K562 (cell line): ENCODE results near the gene CYTH1. TPM values are rescaled to one million over a fixed set of nuclear protein-coding genes. Genes with fewer than 3 reads are reported as not detected.

Source experiments
- CCNT2 ChIP-seq: IDR thresholded peaks from 2 replicates; pipeline ENCODE4 v1.6.1; 2011; ENCODE audit warnings: borderline replicate concordance, low read depth, mild to moderate bottlenecking, moderate library complexity, mixed read lengths, low read length; ENCODE audit not compliant: insufficient read length; ENCODE audit errors: extremely low read depth
- CEBPB ChIP-seq: fragments of 450-650 bp; IDR thresholded peaks from 2 replicates; pipeline ENCODE4 v1.6.1; 2016; ENCODE audit warnings: missing genetic modification characterization, missing compliant biosample characterization
- NONO ChIP-seq, 2 experiments: fragments of 200-400 bp in 1 of 2; fragments of 450-650 bp in 1 of 2; formaldehyde crosslinking in 1 of 2; IDR thresholded peaks; 2 replicates each; pipeline ENCODE4 v1.6.1; 2017; ENCODE audit warnings: low read depth in 2 of 2, mild to moderate bottlenecking in 2 of 2, moderate library complexity in 2 of 2, low read length in 1 of 2
- PCBP2 ChIP-seq: fragments of 200-400 bp; formaldehyde crosslinking; IDR thresholded peaks from 2 replicates; pipeline ENCODE4 v1.6.1; 2018; ENCODE audit warnings: low read length, low read depth, mild to moderate bottlenecking, moderate library complexity; ENCODE audit not compliant: poor library complexity, severe bottlenecking
- PKNOX1 ChIP-seq: fragments of 450-650 bp; IDR thresholded peaks from 2 replicates; pipeline ENCODE4 v1.6.1; 2016
- RREB1 ChIP-seq: fragments of 250-450 bp; sonication (Bioruptor Pico); IDR thresholded peaks from 2 replicates; pipeline ENCODE4 v1.4.0; 2020
- SMC3 ChIP-seq: conservative IDR thresholded peaks from 2 replicates; pipeline ENCODE4 v1.6.1; 2011; ENCODE audit warnings: low read depth, low read length, improper control_type of control experiment; ENCODE audit not compliant: insufficient read depth
- SOX6 ChIP-seq: fragments of 450-650 bp; IDR thresholded peaks from 2 replicates; pipeline ENCODE4 v1.6.1; 2014; ENCODE audit warnings: mild to moderate bottlenecking
- TARDBP ChIP-seq: fragments of 450-650 bp; IDR thresholded peaks from 2 replicates; pipeline ENCODE4 v1.6.1; 2016
- TBL1XR1 ChIP-seq, 2 experiments: IDR thresholded peaks; 2 replicates each; pipeline ENCODE4 v1.6.1; 2012; ENCODE audit warnings: improper control_type of control experiment in 2 of 2, low read length in 2 of 2, mild to moderate bottlenecking in 1 of 2
- ZNF174 ChIP-seq: fragments of 250-450 bp; sonication (Bioruptor Pico); IDR thresholded peaks from 2 replicates; pipeline ENCODE4 v1.4.0; 2020; ENCODE audit warnings: mild to moderate bottlenecking
- ZNF384 ChIP-seq: IDR thresholded peaks from 2 replicates; pipeline ENCODE4 v1.6.1; 2012; ENCODE audit warnings: low read depth, low read length, improper control_type of control experiment
- ZNF561 ChIP-seq: fragments of 450-650 bp; formaldehyde crosslinking; conservative IDR thresholded peaks from 2 replicates; pipeline ENCODE4 v1.4.0; 2020; ENCODE audit warnings: mild to moderate bottlenecking, moderate library complexity
- ZNF830 ChIP-seq: fragments of 250-450 bp; sonication (Bioruptor Pico); IDR thresholded peaks from 2 replicates; pipeline ENCODE4 v1.5.0; 2021; ENCODE audit warnings: mild to moderate bottlenecking
- ZZZ3 ChIP-seq: fragments of 450-650 bp; IDR thresholded peaks from 2 replicates; pipeline ENCODE4 v1.6.1; 2016; ENCODE audit warnings: antibody characterized with exemption, mild to moderate bottlenecking, moderate library complexity
- polyA plus RNA-seq, 8 experiments: library from polyadenylated mRNA; depleted of rRNA in 4 of 8; stranded (reverse) in 5 of 8; unstranded in 3 of 8; fragments of >200 nt; fragmentation: Nextera tagmentation in 2 of 8; fragmentation: Illumina TruSeq in 1 of 8; extraction: Ambion mirVana in 2 of 8; extraction: Trizol in 1 of 8; gene quantifications; 2 replicates each; pipeline versions ENCODE4 v1.2.1 to v1.2.3, GENCODE V29; 2011 to 2014; ENCODE audit warnings: inconsistent platforms in 1 of 8, missing spikeins in 1 of 8
- total RNA-seq, 7 experiments: library from RNA; depleted of rRNA in 6 of 7; stranded (reverse); fragments of >200 nt in 6 of 7; fragmentation: Illumina TruSeq in 2 of 7; extraction: Trizol in 2 of 7; gene quantifications; 2 replicates each; pipeline versions ENCODE4 v1.2.1 to v1.2.3, GENCODE V29; 2011 to 2021; ENCODE audit warnings: low replicate concordance in 1 of 7
- TF ChIP-seq, protein P1 (sequence below): IDR thresholded peaks from 3 replicates; pipeline ENCODE4 v1.6.1; 2011; ENCODE audit warnings: borderline replicate concordance, mild to moderate bottlenecking, moderate library complexity; ENCODE audit not compliant: insufficient read length; ENCODE audit errors: extremely low read depth
- TF ChIP-seq, protein P2 (sequence below): fragments of 250-450 bp; sonication (Bioruptor Pico); IDR thresholded peaks from 2 replicates; pipeline ENCODE4 v1.5.0; 2020; ENCODE audit warnings: mild to moderate bottlenecking, borderline replicate concordance

CYTH1 gene
- total and polyA plus RNA-seq, 9 of the 15 experiments (the other 6 are each of a cell fraction or from before 2014, with no cell fraction given) = 0.52 to 27.7 (median 16.8) TPM

DNA sequence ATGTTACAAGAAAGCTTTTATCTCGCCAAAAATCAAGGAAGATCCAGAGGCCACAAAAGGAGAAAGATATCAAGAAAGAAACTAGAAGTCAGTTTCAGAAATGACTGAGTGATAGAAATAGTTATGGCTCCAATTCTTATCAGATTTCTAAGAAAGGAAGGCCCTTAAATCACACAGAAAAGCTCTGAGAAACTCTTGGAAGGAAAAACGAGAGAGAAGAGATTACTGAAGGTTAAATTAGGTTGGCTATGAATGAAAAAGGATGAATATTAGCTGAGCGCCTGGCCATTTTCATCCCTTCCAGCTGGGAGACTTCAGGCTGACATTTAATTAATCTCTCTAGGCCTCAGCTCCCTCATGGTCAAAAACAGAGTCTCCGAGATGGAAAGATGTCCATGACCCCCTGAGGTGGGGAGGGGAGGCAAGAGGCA, 72.3 kb downstream of the CYTH1 start (continued):
- peak; percentile 58; the same call in 1 of the 2 replicates for TF ChIP-seq PKNOX1
- TF ChIP-seq, protein P1, sequence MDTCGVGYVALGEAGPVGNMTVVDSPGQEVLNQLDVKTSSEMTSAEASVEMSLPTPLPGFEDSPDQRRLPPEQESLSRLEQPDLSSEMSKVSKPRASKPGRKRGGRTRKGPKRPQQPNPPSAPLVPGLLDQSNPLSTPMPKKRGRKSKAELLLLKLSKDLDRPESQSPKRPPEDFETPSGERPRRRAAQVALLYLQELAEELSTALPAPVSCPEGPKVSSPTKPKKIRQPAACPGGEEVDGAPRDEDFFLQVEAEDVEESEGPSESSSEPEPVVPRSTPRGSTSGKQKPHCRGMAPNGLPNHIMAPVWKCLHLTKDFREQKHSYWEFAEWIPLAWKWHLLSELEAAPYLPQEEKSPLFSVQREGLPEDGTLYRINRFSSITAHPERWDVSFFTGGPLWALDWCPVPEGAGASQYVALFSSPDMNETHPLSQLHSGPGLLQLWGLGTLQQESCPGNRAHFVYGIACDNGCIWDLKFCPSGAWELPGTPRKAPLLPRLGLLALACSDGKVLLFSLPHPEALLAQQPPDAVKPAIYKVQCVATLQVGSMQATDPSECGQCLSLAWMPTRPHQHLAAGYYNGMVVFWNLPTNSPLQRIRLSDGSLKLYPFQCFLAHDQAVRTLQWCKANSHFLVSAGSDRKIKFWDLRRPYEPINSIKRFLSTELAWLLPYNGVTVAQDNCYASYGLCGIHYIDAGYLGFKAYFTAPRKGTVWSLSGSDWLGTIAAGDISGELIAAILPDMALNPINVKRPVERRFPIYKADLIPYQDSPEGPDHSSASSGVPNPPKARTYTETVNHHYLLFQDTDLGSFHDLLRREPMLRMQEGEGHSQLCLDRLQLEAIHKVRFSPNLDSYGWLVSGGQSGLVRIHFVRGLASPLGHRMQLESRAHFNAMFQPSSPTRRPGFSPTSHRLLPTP = no peak
- TF ChIP-seq TARDBP = no peak
- no peak for TF ChIP-seq NONO (IDR thresholded peaks at IDR 0.05; ENCODE audit: low read depth in 2 of 2, low read length in 1 of 2)
- 0 out of 4 replicates have a peak, but pooled peaks of 1 of the 2 experiments have one; percentile 24 for TF ChIP-seq TBL1XR1 (IDR thresholded peaks at IDR 0.05; ENCODE audit: low read length in 2 of 2)
- TF ChIP-seq SMC3 = no peak
- TF ChIP-seq, protein P2, sequence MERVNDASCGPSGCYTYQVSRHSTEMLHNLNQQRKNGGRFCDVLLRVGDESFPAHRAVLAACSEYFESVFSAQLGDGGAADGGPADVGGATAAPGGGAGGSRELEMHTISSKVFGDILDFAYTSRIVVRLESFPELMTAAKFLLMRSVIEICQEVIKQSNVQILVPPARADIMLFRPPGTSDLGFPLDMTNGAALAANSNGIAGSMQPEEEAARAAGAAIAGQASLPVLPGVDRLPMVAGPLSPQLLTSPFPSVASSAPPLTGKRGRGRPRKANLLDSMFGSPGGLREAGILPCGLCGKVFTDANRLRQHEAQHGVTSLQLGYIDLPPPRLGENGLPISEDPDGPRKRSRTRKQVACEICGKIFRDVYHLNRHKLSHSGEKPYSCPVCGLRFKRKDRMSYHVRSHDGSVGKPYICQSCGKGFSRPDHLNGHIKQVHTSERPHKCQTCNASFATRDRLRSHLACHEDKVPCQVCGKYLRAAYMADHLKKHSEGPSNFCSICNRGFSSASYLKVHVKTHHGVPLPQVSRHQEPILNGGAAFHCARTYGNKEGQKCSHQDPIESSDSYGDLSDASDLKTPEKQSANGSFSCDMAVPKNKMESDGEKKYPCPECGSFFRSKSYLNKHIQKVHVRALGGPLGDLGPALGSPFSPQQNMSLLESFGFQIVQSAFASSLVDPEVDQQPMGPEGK (CRISPR knock-in tag) = no peak
- TF ChIP-seq SOX6 = 0 out of 2 replicates have a peak, but pooled peaks have one; percentile 48
- no peak for TF ChIP-seq CEBPB (tag)
- TF ChIP-seq ZNF384 = no peak
- no peak for TF ChIP-seq ZNF830 (CRISPR knock-in tag)
- TF ChIP-seq CCNT2 = no peak
- TF ChIP-seq ZNF561 (CRISPR knock-in tag) = no peak
- TF ChIP-seq ZNF174 (CRISPR knock-in tag) = no peak
- TF ChIP-seq PCBP2 = no peak
- TF ChIP-seq ZZZ3 = no peak
- no peak for TF ChIP-seq RREB1 (CRISPR knock-in tag)
